ENCODE measurements around the gene IFT81.

IFT81 gene

GRCh38 chr12:110157539-110157938 is 33.4 kb downstream of the IFT81 start:
- peaks cover 86% of the 10 kb centered on the region for H3K36me3 Mint-ChIP-seq (ENCODE audit: low read depth)
- no peak for TF ChIP-seq CTCF (IDR thresholded peaks at IDR 0.05; ENCODE audit: unreplicated experiment in 3 of 3)
- no peaks in the 10 kb centered on the region for H3K4me1 Mint-ChIP-seq
- H3K27ac Mint-ChIP-seq: no peak overlapping the region
- no peaks in the 10 kb centered on the region for H3K27me3 Mint-ChIP-seq (ENCODE audit: low read depth)
- peaks cover 24% of the 10 kb centered on the region for H3K9me3 Mint-ChIP-seq
- H3K4me3 Mint-ChIP-seq: no peak overlapping the region

- Mint-ChIP-seq H3K4me1 (no peaks in the 10 kb centered on the region), H3K36me3 (ENCODE audit: low read depth) (peaks cover 73% of the 10 kb centered on the region), H3K27ac (no peak overlapping the region), H3K9me3 (peaks cover 24% of the 10 kb centered on the region), H3K27me3 (ENCODE audit: low read depth) (no peaks in the 10 kb centered on the region), H3K4me3 (no peak overlapping the region)
- no peak for TF ChIP-seq CTCF (IDR thresholded peaks at IDR 0.05; ENCODE audit: unreplicated experiment in 3 of 3)
These were observed 35.6 kb downstream of the IFT81 start for GRCh38 chr12:110159671-110160245.

GRCh38 chr12:110165540-110166159 is 41.5 kb downstream of the IFT81 start:
- Mint-ChIP-seq H3K27ac (peak overlapping the region in 1 of 3 experiments; percentile 19), H3K36me3 (ENCODE audit: low read depth) (peaks cover 54% of the 10 kb centered on the region), H3K9me3 (no peaks in the 10 kb centered on the region), H3K4me3 (no peak overlapping the region), H3K27me3 (ENCODE audit: low read depth) (no peaks in the 10 kb centered on the region), H3K4me1 (peaks cover 12% of the 10 kb centered on the region)
- TF ChIP-seq CTCF (IDR thresholded peaks at IDR 0.05; ENCODE audit: unreplicated experiment in 3 of 3): no peak

- no peak overlapping the region for H3K4me3 Mint-ChIP-seq
- no peaks in the 10 kb centered on the region for H3K9me3 Mint-ChIP-seq
- H3K27ac Mint-ChIP-seq: peak overlapping the region; percentile 6 to 44 (median 6)
- TF ChIP-seq CTCF (IDR thresholded peaks at IDR 0.05; ENCODE audit: unreplicated experiment in 3 of 3): no peak
- no peaks in the 10 kb centered on the region for H3K27me3 Mint-ChIP-seq (ENCODE audit: low read depth)
- peaks cover 55% of the 10 kb centered on the region for H3K36me3 Mint-ChIP-seq (ENCODE audit: low read depth)
- peaks cover 26% of the 10 kb centered on the region for H3K4me1 Mint-ChIP-seq
These were observed 44.7 kb downstream of the IFT81 start for GRCh38 chr12:110168732-110169455.

- Mint-ChIP-seq H3K9me3 (no peaks in the 10 kb centered on the region), H3K36me3 (ENCODE audit: low read depth) (peaks cover 59% of the 10 kb centered on the region), H3K4me3 (peak overlapping the region in 2 of 3 experiments; percentile 26 to 57)
These were observed 46.5 kb downstream of the IFT81 start for GRCh38 chr12:110170535-110171185.

More at GRCh38 chr12:110170535-110171185, 46.5 kb downstream of the IFT81 start:
- Mint-ChIP-seq H3K4me1 (peaks cover 39% of the 10 kb centered on the region), H3K27ac (peak overlapping the region; percentile 86 to 92 (median 91)), H3K27me3 (ENCODE audit: low read depth) (no peaks in the 10 kb centered on the region)
- TF ChIP-seq CTCF (IDR thresholded peaks at IDR 0.05; ENCODE audit: unreplicated experiment in 3 of 3): no peak
